Duodenal mucosa (tissue), 2 donors: ENCODE data around the gene SPEG.
"Not testable (repeated sequence)": the region's sequence is repeated elsewhere in the genome, so short reads cannot be mapped to it uniquely, and the experiment has no call there.

ENCODE experiments used
- H3K27ac ChIP-seq: one replicate; pipeline ENCODE4 v1.7.0; 2013; ENCODE audit warnings: low read depth, low read length
- H3K27me3 ChIP-seq, 2 donors: one replicate each; pipeline ENCODE4 v1.7.0; 2013; ENCODE audit warnings: low read length in 2 of 2, control low read depth in 1 of 2; ENCODE audit not compliant: insufficient read depth in 2 of 2, control insufficient read depth in 1 of 2
- H3K36me3 ChIP-seq, 2 donors: one replicate each; pipeline ENCODE4 v1.7.0; 2013; ENCODE audit warnings: low read length in 2 of 2, control low read depth in 1 of 2; ENCODE audit not compliant: insufficient read depth in 2 of 2, control insufficient read depth in 1 of 2
- H3K4me1 ChIP-seq, 2 donors: one replicate each; pipeline ENCODE4 v1.7.0; 2013; ENCODE audit warnings: low read length in 2 of 2, control low read depth in 1 of 2; ENCODE audit not compliant: insufficient read depth in 2 of 2, control insufficient read depth in 1 of 2
- H3K4me3 ChIP-seq, 2 donors: one replicate each; pipeline ENCODE4 v1.7.0; 2013; ENCODE audit warnings: low read length in 2 of 2, low read depth in 1 of 2
- H3K9ac ChIP-seq, 2 donors: one replicate each; pipeline ENCODE4 v1.7.0; 2013; ENCODE audit warnings: low read length in 2 of 2, low read depth in 1 of 2
- H3K9me3 ChIP-seq, 2 donors: one replicate each; pipeline ENCODE4 v1.7.0; 2013; ENCODE audit warnings: low read length in 2 of 2, control low read depth in 1 of 2; ENCODE audit not compliant: control insufficient read depth in 1 of 2

Gene SPEG

GRCh38 chr2:219434718-219435525 is at the start of gene SPEG:
Gene SPEG, plus strand, starts transcription at chr2:219434843. Its CDS starts 135 bp downstream, at chr2:219434978.
- Histone ChIP-seq H3K4me1 (no peaks in the 10 kb centered on the region), H3K9ac (no peak within 1 kb of the TSS), H3K4me3 (no peak within 1 kb of the TSS), H3K9me3 (no peaks in the 10 kb centered on the region), H3K27ac (no peak within 1 kb of the TSS), H3K36me3 (no peaks in the 10 kb centered on the region), H3K27me3 (peaks cover 28 to 33% of the 10 kb centered on the region in 2 donors)

- Histone ChIP-seq H3K4me3 (no peak overlapping the region), H3K9me3 (no peaks in the 10 kb centered on the region), H3K9ac (no peak overlapping the region), H3K27ac (no peak overlapping the region), H3K27me3 (no peaks in the 10 kb centered on the region), H3K36me3 (peaks cover 58 to 70% of the 10 kb centered on the region in 2 donors), H3K4me1 (peaks cover 15 to 29% of the 10 kb centered on the region in 2 donors)
Observed at GRCh38 chr2:219384859-219385258, 49.8 kb upstream of the SPEG start.

GRCh38 chr2:219385958-219386520 is 48.6 kb upstream of the SPEG start:
- H3K9me3 ChIP-seq, result no peaks in the 10 kb centered on the region
- peaks cover 15 to 29% of the 10 kb centered on the region in 2 donors for H3K4me1 ChIP-seq
- peak overlapping the region in 1 of 2 donors; percentile 81 for H3K9ac ChIP-seq
- peaks cover 51 to 58% of the 10 kb centered on the region in 2 donors for H3K36me3 ChIP-seq
- H3K4me3 ChIP-seq, result peak overlapping the region; percentile 89 to 93
- H3K27me3 ChIP-seq, result no peaks in the 10 kb centered on the region
- H3K27ac ChIP-seq, result no peak overlapping the region

GRCh38 chr2:219386532-219387280 is 47.9 kb upstream of the SPEG start:
- Histone ChIP-seq H3K27me3 (no peaks in the 10 kb centered on the region), H3K4me3 (peak overlapping the region; percentile 89 to 93), H3K36me3 (peaks cover 45 to 51% of the 10 kb centered on the region in 2 donors), H3K9me3 (no peaks in the 10 kb centered on the region), H3K9ac (peak overlapping the region; percentile 80 to 81), H3K4me1 (peaks cover 15 to 29% of the 10 kb centered on the region in 2 donors), H3K27ac (peak overlapping the region; percentile 94)

- peaks cover 36 to 43% of the 10 kb centered on the region in 2 donors for H3K36me3 ChIP-seq
- H3K4me3 ChIP-seq, result peak within 1 kb of the TSS; percentile 89 to 93
- H3K27me3 ChIP-seq, result no peaks in the 10 kb centered on the region
- peaks cover 15 to 29% of the 10 kb centered on the region in 2 donors for H3K4me1 ChIP-seq
- peak within 1 kb of the TSS; percentile 94 for H3K27ac ChIP-seq
- no peaks in the 10 kb centered on the region for H3K9me3 ChIP-seq
- peak within 1 kb of the TSS; percentile 80 to 81 for H3K9ac ChIP-seq
Observed at GRCh38 chr2:219387306-219388120, 47.1 kb upstream of the SPEG start, which contains the start of gene DNPEP. Gene DNPEP, minus strand, starts transcription at chr2:219387912. Its CDS starts 118 bp downstream, at chr2:219387794.

GRCh38 chr2:219388121-219388906 is 46.3 kb upstream of the SPEG start:
- Histone ChIP-seq H3K9me3 (no peaks in the 10 kb centered on the region), H3K27me3 (no peaks in the 10 kb centered on the region), H3K9ac (peak overlapping the region; percentile 24 to 36), H3K27ac (peak overlapping the region; percentile 77), H3K4me3 (peak overlapping the region; percentile 57 to 65), H3K36me3 (peaks cover 29 to 35% of the 10 kb centered on the region in 2 donors), H3K4me1 (peaks cover 15 to 29% of the 10 kb centered on the region in 2 donors)

GRCh38 chr2:219388907-219389156 is 45.8 kb upstream of the SPEG start:
- Histone ChIP-seq H3K4me3 (peak overlapping the region; percentile 57 to 65), H3K9me3 (no peaks in the 10 kb centered on the region), H3K27me3 (no peaks in the 10 kb centered on the region), H3K36me3 (peaks cover 24 to 30% of the 10 kb centered on the region in 2 donors), H3K27ac (peak overlapping the region; percentile 77), H3K4me1 (peaks cover 15 to 29% of the 10 kb centered on the region in 2 donors), H3K9ac (peak overlapping the region; percentile 24 to 36)

- no peak overlapping the region for H3K4me3 ChIP-seq
- no peaks in the 10 kb centered on the region for H3K36me3 ChIP-seq
- no peak overlapping the region for H3K27ac ChIP-seq
Observed at GRCh38 chr2:219392754-219393153, 41.9 kb upstream of the SPEG start.

GRCh38 chr2:219395056-219395455 is 39.6 kb upstream of the SPEG start:
- H3K9ac ChIP-seq, H3K9me3 ChIP-seq, H3K36me3 ChIP-seq, H3K27me3 ChIP-seq, H3K27ac ChIP-seq, H3K4me3 ChIP-seq: not testable (repeated sequence)
- H3K4me1 ChIP-seq, result peaks cover 16 to 21% of the 10 kb centered on the region in 2 donors

More at GRCh38 chr2:219392754-219393153, 41.9 kb upstream of the SPEG start:
- no peaks in the 10 kb centered on the region for H3K27me3 ChIP-seq
- peaks cover 6 to 7% of the 10 kb centered on the region in 2 donors for H3K4me1 ChIP-seq
- H3K9me3 ChIP-seq, result no peaks in the 10 kb centered on the region
- no peak overlapping the region for H3K9ac ChIP-seq
